Thoracic aorta (tissue), 2 donors: Measurements from ENCODE around the gene SUN1. TPM values are rescaled to one million over a fixed set of nuclear protein-coding genes. Genes with fewer than 3 reads are reported as not detected.
A peak's percentile ranks its signal among the peaks of the same experiment; 100 is the strongest.

Experiments
- ATAC-seq: fragments of 150-250 bp; one replicate; pipeline ENCODE4 v1.8.0; 2017; ENCODE audit warnings: low read depth; ENCODE audit not compliant: insufficient number of reproducible peaks, low FRiP score
- DNase-seq: peaks from one replicate; pipeline ENCODE4 v3.0.0-alpha.2; 2020; ENCODE audit warnings: low spot score
- H3K27ac ChIP-seq, 2 donors: fragments of 200-600 bp; sonication (generic); 1 replicate in 1 of 2; 2 replicates in 1 of 2; pipeline ENCODE4 v1.5.1; 2016; ENCODE audit warnings: mild to moderate bottlenecking in 2 of 2, moderate library complexity in 2 of 2
- H3K27me3 ChIP-seq: fragments of 200-600 bp; sonication (generic); replicated peaks from 2 replicates; pipeline ENCODE4 v1.6.0; 2016; ENCODE audit warnings: mild to moderate bottlenecking; ENCODE audit not compliant: insufficient read depth
- H3K36me3 ChIP-seq: fragments of 200-600 bp; sonication (generic); one replicate; pipeline ENCODE4 v1.5.1; 2016
- H3K4me1 ChIP-seq, 2 donors: fragments of 200-600 bp; sonication (generic); 1 replicate in 1 of 2; 2 replicates in 1 of 2; pipeline versions ENCODE4 v1.5.1 to v1.6.0; 2016; ENCODE audit warnings: low read depth in 2 of 2, mild to moderate bottlenecking in 1 of 2; ENCODE audit not compliant: control insufficient read depth in 1 of 2
- H3K4me3 ChIP-seq: fragments of 200-600 bp; sonication (generic); 2 replicates; pipeline ENCODE4 v1.5.1; 2016; ENCODE audit warnings: mild to moderate bottlenecking
- H3K9me3 ChIP-seq: fragments of 200-600 bp; sonication (generic); 2 replicates; pipeline ENCODE4 v1.5.1; 2016
- CTCF ChIP-seq: fragments of 200-600 bp; sonication (generic); IDR thresholded peaks from one replicate; pipeline ENCODE4 v1.5.1; 2019; ENCODE audit warnings: antibody characterized with exemption
- total RNA-seq, 2 donors: library from RNA; depleted of rRNA; stranded (reverse); fragments of >200 nt; gene quantifications; one replicate each; pipeline versions ENCODE4 v1.1.0 to v1.2.3, GENCODE V29; 2016

SUN1 gene
- total RNA-seq, 2 donors from 2014 or later, result 205 to 319 TPM

- H3K4me3 ChIP-seq, result no peak overlapping the region
- no peak overlapping the region for H3K27ac ChIP-seq
- H3K36me3 ChIP-seq, result peaks cover 81% of the 10 kb centered on the region
- H3K9me3 ChIP-seq, result no peaks in the 10 kb centered on the region
- DNase-seq (no peak), ATAC-seq (no peak)
- TF ChIP-seq CTCF, result no peak
- H3K27me3 ChIP-seq, result no peaks in the 10 kb centered on the region
- H3K4me1 ChIP-seq, result peaks cover 0 to 8% of the 10 kb centered on the region in 2 donors
These were observed 28.9 kb downstream of the SUN1 start for GRCh38 chr7:861222-861621.

GRCh38 chr7:862157-862556 is 29.9 kb downstream of the SUN1 start:
- H3K9me3 ChIP-seq, result no peaks in the 10 kb centered on the region
- ATAC-seq (no peak), DNase-seq (no peak)
- no peak overlapping the region for H3K27ac ChIP-seq
- peaks cover 72% of the 10 kb centered on the region for H3K36me3 ChIP-seq
- no peak for TF ChIP-seq CTCF
- peaks cover 2 to 15% of the 10 kb centered on the region in 2 donors for H3K4me1 ChIP-seq
- H3K27me3 ChIP-seq, result no peaks in the 10 kb centered on the region
- H3K4me3 ChIP-seq, result no peak overlapping the region

GRCh38 chr7:863106-863505 is 30.8 kb downstream of the SUN1 start:
- Histone ChIP-seq H3K27me3 (no peaks in the 10 kb centered on the region), H3K27ac (no peak overlapping the region), H3K4me1 (peaks cover 11 to 25% of the 10 kb centered on the region in 2 donors), H3K9me3 (no peaks in the 10 kb centered on the region), H3K4me3 (no peak overlapping the region), H3K36me3 (peaks cover 63% of the 10 kb centered on the region)
- TF ChIP-seq CTCF, result no peak
- no peak for ATAC-seq
- no peak for DNase-seq

- Histone ChIP-seq H3K4me1 (peaks cover 18 to 37% of the 10 kb centered on the region in 2 donors), H3K27me3 (no peaks in the 10 kb centered on the region), H3K36me3 (peaks cover 46% of the 10 kb centered on the region), H3K9me3 (no peaks in the 10 kb centered on the region), H3K27ac (peak overlapping the region; percentile 90 to 93), H3K4me3 (no peak overlapping the region)
- ATAC-seq (no peak), DNase-seq (no peak)
- TF ChIP-seq CTCF, result no peak
These were observed 33.6 kb downstream of the SUN1 start for GRCh38 chr7:865921-866320.

- TF ChIP-seq CTCF, result no peak
- ATAC-seq, result peak; percentile 80
- peak overlapping the region; percentile 42 for H3K4me3 ChIP-seq
- no peaks in the 10 kb centered on the region for H3K9me3 ChIP-seq
- peaks cover 18 to 37% of the 10 kb centered on the region in 2 donors for H3K4me1 ChIP-seq
- H3K27ac ChIP-seq, result peak overlapping the region; percentile 90 to 93
- no peaks in the 10 kb centered on the region for H3K27me3 ChIP-seq
- DNase-seq, result peak; percentile 72
- H3K36me3 ChIP-seq, result peaks cover 43% of the 10 kb centered on the region
These were observed 34.7 kb downstream of the SUN1 start for GRCh38 chr7:867001-867405.
